H1 (cell line): ENCODE measurements around the gene FAM120B. TPM values are rescaled to one million over a fixed set of nuclear protein-coding genes. Genes with fewer than 3 reads are reported as not detected.

Source experiments
- CBX5 ChIP-seq: fragments of 300-800, 300-1000 bp; sonication (generic); IDR thresholded peaks from 2 replicates; pipeline ENCODE4 v1.7.1; 2016; ENCODE audit warnings: antibody characterized with exemption, low read length, low read depth
- SIRT6 ChIP-seq: IDR thresholded peaks from one replicate; pipeline ENCODE4 v1.7.1; 2012; ENCODE audit warnings: low read length, inconsistent platforms
- SIX5 ChIP-seq: IDR thresholded peaks from 2 replicates; pipeline ENCODE4 v1.6.1; 2011; ENCODE audit warnings: mild to moderate bottlenecking, low read depth, low read length
- polyA plus RNA-seq, 7 experiments: library from polyadenylated mRNA; depleted of rRNA in 3 of 7; stranded (reverse) in 5 of 7; unstranded in 2 of 7; fragments of >200 nt in 5 of 7; fragments of 200-250 nt in 2 of 7; gene quantifications; 1 replicate in 5 of 7; 2 replicates in 1 of 7; 4 replicates in 1 of 7; pipeline versions ENCODE4 v1.2.1 to v1.2.3, GENCODE V29; 2011 to 2013; ENCODE audit warnings: missing spikeins in 2 of 7, mixed read lengths in 2 of 7
- total RNA-seq: library from RNA; stranded (reverse); fragmentation: NEBNext Ultra II Directional; extraction: Animal tissue kit (Norgen Biotek cat#: 25700); gene quantifications from 2 replicates; pipeline ENCODE4 v1.2.1, GENCODE V29; 2021
- TF ChIP-seq, protein P1 (sequence below): IDR thresholded peaks from 2 replicates; pipeline ENCODE4 v1.6.1; 2012; ENCODE audit warnings: inconsistent platforms
- TF ChIP-seq, protein P2 (sequence below): fragments of 300-600 bp; sonication (generic); IDR thresholded peaks from 2 replicates; pipeline ENCODE4 v1.7.1; 2012; ENCODE audit warnings: low read length, moderate library complexity, mild to moderate bottlenecking, inconsistent platforms; ENCODE audit not compliant: insufficient replicate concordance

Gene FAM120B
- total and polyA plus RNA-seq, 2 of the 8 experiments (the other 6 are each of a cell fraction or from before 2014, with no cell fraction given) = 5.1 to 12.5 TPM

DNA sequence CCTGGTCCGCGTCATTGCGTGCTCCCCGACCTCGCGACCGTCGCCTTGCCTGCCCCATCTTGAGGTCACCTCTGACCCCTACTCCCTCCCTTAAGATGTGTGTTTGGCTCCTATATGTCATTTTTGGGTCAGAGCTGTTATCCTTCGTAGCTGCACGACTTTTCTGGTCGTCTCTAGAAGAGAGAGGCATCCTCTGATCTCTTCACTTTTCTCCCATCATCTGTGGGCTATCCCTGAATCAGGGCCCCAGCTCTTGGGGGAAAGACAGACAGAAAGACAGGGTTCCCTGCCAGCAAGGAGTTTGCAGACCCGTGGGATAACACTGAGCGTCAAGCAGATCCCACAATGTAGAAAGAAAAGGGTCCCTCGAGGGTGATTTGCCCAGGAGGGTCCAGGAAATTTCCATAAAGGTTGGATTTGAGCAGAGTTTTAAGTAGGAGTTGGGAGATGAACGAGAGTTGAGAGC, 555 bp downstream of the FAM120B start (continued):
- TF ChIP-seq SIRT6 = no peak
- TF ChIP-seq, protein P1, sequence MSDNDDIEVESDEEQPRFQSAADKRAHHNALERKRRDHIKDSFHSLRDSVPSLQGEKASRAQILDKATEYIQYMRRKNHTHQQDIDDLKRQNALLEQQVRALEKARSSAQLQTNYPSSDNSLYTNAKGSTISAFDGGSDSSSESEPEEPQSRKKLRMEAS = no peak
- TF ChIP-seq, protein P2, sequence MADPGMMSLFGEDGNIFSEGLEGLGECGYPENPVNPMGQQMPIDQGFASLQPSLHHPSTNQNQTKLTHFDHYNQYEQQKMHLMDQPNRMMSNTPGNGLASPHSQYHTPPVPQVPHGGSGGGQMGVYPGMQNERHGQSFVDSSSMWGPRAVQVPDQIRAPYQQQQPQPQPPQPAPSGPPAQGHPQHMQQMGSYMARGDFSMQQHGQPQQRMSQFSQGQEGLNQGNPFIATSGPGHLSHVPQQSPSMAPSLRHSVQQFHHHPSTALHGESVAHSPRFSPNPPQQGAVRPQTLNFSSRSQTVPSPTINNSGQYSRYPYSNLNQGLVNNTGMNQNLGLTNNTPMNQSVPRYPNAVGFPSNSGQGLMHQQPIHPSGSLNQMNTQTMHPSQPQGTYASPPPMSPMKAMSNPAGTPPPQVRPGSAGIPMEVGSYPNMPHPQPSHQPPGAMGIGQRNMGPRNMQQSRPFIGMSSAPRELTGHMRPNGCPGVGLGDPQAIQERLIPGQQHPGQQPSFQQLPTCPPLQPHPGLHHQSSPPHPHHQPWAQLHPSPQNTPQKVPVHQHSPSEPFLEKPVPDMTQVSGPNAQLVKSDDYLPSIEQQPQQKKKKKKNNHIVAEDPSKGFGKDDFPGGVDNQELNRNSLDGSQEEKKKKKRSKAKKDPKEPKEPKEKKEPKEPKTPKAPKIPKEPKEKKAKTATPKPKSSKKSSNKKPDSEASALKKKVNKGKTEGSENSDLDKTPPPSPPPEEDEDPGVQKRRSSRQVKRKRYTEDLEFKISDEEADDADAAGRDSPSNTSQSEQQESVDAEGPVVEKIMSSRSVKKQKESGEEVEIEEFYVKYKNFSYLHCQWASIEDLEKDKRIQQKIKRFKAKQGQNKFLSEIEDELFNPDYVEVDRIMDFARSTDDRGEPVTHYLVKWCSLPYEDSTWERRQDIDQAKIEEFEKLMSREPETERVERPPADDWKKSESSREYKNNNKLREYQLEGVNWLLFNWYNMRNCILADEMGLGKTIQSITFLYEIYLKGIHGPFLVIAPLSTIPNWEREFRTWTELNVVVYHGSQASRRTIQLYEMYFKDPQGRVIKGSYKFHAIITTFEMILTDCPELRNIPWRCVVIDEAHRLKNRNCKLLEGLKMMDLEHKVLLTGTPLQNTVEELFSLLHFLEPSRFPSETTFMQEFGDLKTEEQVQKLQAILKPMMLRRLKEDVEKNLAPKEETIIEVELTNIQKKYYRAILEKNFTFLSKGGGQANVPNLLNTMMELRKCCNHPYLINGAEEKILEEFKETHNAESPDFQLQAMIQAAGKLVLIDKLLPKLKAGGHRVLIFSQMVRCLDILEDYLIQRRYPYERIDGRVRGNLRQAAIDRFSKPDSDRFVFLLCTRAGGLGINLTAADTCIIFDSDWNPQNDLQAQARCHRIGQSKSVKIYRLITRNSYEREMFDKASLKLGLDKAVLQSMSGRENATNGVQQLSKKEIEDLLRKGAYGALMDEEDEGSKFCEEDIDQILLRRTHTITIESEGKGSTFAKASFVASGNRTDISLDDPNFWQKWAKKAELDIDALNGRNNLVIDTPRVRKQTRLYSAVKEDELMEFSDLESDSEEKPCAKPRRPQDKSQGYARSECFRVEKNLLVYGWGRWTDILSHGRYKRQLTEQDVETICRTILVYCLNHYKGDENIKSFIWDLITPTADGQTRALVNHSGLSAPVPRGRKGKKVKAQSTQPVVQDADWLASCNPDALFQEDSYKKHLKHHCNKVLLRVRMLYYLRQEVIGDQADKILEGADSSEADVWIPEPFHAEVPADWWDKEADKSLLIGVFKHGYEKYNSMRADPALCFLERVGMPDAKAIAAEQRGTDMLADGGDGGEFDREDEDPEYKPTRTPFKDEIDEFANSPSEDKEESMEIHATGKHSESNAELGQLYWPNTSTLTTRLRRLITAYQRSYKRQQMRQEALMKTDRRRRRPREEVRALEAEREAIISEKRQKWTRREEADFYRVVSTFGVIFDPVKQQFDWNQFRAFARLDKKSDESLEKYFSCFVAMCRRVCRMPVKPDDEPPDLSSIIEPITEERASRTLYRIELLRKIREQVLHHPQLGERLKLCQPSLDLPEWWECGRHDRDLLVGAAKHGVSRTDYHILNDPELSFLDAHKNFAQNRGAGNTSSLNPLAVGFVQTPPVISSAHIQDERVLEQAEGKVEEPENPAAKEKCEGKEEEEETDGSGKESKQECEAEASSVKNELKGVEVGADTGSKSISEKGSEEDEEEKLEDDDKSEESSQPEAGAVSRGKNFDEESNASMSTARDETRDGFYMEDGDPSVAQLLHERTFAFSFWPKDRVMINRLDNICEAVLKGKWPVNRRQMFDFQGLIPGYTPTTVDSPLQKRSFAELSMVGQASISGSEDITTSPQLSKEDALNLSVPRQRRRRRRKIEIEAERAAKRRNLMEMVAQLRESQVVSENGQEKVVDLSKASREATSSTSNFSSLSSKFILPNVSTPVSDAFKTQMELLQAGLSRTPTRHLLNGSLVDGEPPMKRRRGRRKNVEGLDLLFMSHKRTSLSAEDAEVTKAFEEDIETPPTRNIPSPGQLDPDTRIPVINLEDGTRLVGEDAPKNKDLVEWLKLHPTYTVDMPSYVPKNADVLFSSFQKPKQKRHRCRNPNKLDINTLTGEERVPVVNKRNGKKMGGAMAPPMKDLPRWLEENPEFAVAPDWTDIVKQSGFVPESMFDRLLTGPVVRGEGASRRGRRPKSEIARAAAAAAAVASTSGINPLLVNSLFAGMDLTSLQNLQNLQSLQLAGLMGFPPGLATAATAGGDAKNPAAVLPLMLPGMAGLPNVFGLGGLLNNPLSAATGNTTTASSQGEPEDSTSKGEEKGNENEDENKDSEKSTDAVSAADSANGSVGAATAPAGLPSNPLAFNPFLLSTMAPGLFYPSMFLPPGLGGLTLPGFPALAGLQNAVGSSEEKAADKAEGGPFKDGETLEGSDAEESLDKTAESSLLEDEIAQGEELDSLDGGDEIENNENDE = no peak
- no peak for TF ChIP-seq SIX5
- TF ChIP-seq CBX5 = no peak
